ENCODE measurements around the gene KRT40. TPM values are rescaled to one million over a fixed set of nuclear protein-coding genes. Genes with fewer than 3 reads are reported as not detected.
"Not testable (repeated sequence)": the region's sequence is repeated elsewhere in the genome, so short reads cannot be mapped to it uniquely, and the experiment has no call there.

KRT40 gene
- total RNA-seq, 1 donor from 2014 or later: 0.16 TPM

DNA sequence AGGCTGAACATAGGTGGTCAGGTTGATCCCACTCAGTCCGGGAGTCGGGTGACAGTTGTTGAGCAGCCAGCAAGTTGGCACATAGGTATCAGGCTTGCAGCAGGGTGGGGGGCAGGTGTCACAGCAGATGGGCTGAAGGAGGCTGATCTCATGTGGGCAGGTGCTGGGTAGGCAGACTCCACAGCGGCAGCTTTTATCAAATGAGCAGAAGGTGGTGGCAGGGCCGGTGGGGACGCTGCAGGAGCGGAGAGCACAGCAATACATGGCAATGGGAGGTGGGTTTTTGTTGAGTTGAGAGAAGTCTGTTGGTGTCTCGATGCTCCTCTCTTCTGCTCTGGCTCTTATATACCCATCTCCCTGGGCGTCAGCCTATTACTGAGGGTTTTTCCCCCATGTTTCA is 24.7 kb upstream of the KRT40 start, which contains the start of gene KRTAP3-1:
TSS of gene KRTAP3-1 (minus strand) at position 318 of the 400 bp plus-strand sequence. CDS start at position 264, 54 bp downstream.
- H3K36me3 Mint-ChIP-seq: no peaks in the 10 kb centered on the region
- TF ChIP-seq CTCF (IDR thresholded peaks at IDR 0.05; ENCODE audit: unreplicated experiment): no peak
- no peak for DNase-seq (ENCODE audit: low spot score in 2 of 2, unreplicated experiment in 2 of 2)
- no peaks in the 10 kb centered on the region for H3K27me3 Mint-ChIP-seq (ENCODE audit: low read depth)
- H3K9me3 Mint-ChIP-seq: no peaks in the 10 kb centered on the region
- peaks cover 36% of the 10 kb centered on the region for H3K4me1 Mint-ChIP-seq
- H3K27ac Mint-ChIP-seq: peak within 1 kb of the TSS; percentile 84
- no peak within 1 kb of the TSS for H3K4me3 Mint-ChIP-seq

GRCh38 chr17:41004397-41004796 is 20.3 kb upstream of the KRT40 start:
- Mint-ChIP-seq H3K27ac (no peak overlapping the region), H3K27me3 (ENCODE audit: low read depth) (no peaks in the 10 kb centered on the region), H3K4me1 (peaks cover 28% of the 10 kb centered on the region), H3K36me3 (no peaks in the 10 kb centered on the region), H3K4me3 (no peak overlapping the region), H3K9me3 (peaks cover 3% of the 10 kb centered on the region)
- TF ChIP-seq CTCF (IDR thresholded peaks at IDR 0.05; ENCODE audit: unreplicated experiment): no peak
- no peak for DNase-seq (ENCODE audit: low spot score in 2 of 2, unreplicated experiment in 2 of 2)

- Mint-ChIP-seq H3K4me1 (peaks cover 23% of the 10 kb centered on the region), H3K27ac (no peak overlapping the region), H3K36me3 (no peaks in the 10 kb centered on the region), H3K4me3 (no peak overlapping the region), H3K27me3 (ENCODE audit: low read depth) (no peaks in the 10 kb centered on the region), H3K9me3 (peaks cover 3% of the 10 kb centered on the region)
- no peak for DNase-seq (ENCODE audit: low spot score in 2 of 2, unreplicated experiment in 2 of 2)
- TF ChIP-seq CTCF (IDR thresholded peaks at IDR 0.05; ENCODE audit: unreplicated experiment): no peak
Measured at GRCh38 chr17:41003926-41004325, 19.8 kb upstream of the KRT40 start.

- Mint-ChIP-seq H3K4me3 (no peak overlapping the region), H3K36me3 (no peaks in the 10 kb centered on the region), H3K27me3 (ENCODE audit: low read depth) (no peaks in the 10 kb centered on the region), H3K9me3 (peaks cover 3% of the 10 kb centered on the region), H3K27ac (peak overlapping the region; percentile 77), H3K4me1 (peaks cover 17% of the 10 kb centered on the region)
- DNase-seq (ENCODE audit: low spot score in 2 of 2, unreplicated experiment in 2 of 2): no peak
- TF ChIP-seq CTCF (IDR thresholded peaks at IDR 0.05; ENCODE audit: unreplicated experiment): no peak
Measured at GRCh38 chr17:41002814-41003213, 18.7 kb upstream of the KRT40 start.

GRCh38 chr17:41001795-41002194 is 17.7 kb upstream of the KRT40 start:
- Mint-ChIP-seq H3K4me1 (peaks cover 26% of the 10 kb centered on the region), H3K36me3 (no peaks in the 10 kb centered on the region), H3K27ac (no peak overlapping the region), H3K27me3 (ENCODE audit: low read depth) (no peaks in the 10 kb centered on the region), H3K4me3 (no peak overlapping the region), H3K9me3 (peaks cover 3% of the 10 kb centered on the region)
- no peak for DNase-seq (ENCODE audit: low spot score in 2 of 2, unreplicated experiment in 2 of 2)
- no peak for TF ChIP-seq CTCF (IDR thresholded peaks at IDR 0.05; ENCODE audit: unreplicated experiment)

DNA sequence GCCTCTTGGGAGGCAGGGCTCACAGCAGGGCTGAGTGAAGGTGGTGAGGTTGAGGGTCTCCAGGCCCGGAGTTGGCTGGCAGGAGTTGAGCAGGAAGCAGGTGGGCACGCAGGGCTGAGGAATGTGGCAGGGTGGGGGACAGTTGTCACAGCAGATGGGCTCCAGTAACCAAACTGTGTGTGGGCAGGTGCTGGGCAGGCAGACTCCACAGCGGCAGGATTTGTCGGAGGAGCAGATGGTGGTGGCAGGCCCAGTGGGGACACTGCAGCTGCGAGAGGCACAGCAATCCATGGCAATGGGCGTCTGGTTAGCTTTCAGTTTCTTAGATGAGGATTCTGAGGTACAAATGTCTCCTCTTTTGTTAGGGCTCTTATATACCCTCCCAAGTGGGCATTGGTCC is 15.4 kb upstream of the KRT40 start, which contains the start of gene KRTAP3-2:
TSS of gene KRTAP3-2 (minus strand) at position 344 of the 400 bp plus-strand sequence. CDS start at position 291, 53 bp downstream.
- not testable (repeated sequence) for H3K27ac Mint-ChIP-seq; DNase-seq (ENCODE audit: low spot score in 2 of 2, unreplicated experiment in 2 of 2); H3K9me3 Mint-ChIP-seq; H3K36me3 Mint-ChIP-seq; H3K4me3 Mint-ChIP-seq; H3K27me3 Mint-ChIP-seq (ENCODE audit: low read depth)
- H3K4me1 Mint-ChIP-seq: peaks cover 22% of the 10 kb centered on the region

Measured in mesothelial cell of epicardium (in vitro differentiated cells).